HG02571 (cell line): Measurements from ENCODE around the gene ATF6B.

Experiments
- ATAC-seq: cut with Tn5 transposase; IDR thresholded peaks from one replicate; pipeline ENCODE4 v1.9.1; 2021; ENCODE audit warnings: mild to moderate bottlenecking, moderate library complexity; ENCODE audit not compliant: unreplicated experiment

Gene ATF6B

DNA sequence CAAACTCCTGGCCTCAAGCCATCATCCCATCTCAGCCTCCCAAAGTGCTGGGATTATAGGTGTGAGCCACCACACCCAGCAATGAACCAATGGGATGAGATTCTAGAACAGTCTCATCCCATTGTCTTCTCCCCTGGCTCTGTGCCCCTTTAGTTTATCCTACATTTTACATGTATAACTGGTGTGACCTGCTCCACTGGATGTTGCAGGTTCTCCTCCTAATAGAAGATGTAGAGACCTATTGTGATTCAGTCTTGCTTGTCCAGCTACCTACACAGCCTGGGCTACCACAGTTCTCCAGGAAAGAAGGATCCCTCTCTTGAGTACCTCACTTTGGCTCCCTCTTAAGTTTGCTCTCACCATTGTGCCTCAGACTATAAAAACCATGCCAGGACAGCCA, 4.1 kb upstream of the ATF6B start:
- no peak for ATAC-seq

DNA sequence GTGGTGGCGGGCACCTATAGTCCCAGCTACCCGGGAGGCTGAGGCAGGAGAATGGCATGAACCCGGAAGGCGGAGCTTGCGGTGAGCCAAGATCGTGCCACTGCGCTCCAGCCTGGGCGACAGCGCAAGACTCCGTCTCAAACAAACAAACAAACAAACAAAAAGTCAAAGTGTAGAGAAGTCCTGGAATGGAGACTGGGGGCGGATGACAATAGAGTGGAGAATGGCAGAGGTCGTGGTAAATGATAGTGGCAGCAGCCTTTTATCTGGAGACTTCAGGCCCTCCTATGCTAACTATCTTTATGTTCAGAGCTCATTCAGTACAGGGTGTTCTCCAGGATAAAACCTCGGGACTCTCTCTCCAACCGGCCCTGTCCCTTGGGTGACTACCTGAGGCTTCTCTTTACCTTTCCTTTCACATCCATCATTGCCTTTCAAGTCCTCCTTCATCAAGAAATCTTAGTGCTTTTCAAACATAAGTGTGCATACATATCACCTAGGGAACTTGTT, 3.4 kb upstream of the ATF6B start:
- ATAC-seq: no peak

DNA sequence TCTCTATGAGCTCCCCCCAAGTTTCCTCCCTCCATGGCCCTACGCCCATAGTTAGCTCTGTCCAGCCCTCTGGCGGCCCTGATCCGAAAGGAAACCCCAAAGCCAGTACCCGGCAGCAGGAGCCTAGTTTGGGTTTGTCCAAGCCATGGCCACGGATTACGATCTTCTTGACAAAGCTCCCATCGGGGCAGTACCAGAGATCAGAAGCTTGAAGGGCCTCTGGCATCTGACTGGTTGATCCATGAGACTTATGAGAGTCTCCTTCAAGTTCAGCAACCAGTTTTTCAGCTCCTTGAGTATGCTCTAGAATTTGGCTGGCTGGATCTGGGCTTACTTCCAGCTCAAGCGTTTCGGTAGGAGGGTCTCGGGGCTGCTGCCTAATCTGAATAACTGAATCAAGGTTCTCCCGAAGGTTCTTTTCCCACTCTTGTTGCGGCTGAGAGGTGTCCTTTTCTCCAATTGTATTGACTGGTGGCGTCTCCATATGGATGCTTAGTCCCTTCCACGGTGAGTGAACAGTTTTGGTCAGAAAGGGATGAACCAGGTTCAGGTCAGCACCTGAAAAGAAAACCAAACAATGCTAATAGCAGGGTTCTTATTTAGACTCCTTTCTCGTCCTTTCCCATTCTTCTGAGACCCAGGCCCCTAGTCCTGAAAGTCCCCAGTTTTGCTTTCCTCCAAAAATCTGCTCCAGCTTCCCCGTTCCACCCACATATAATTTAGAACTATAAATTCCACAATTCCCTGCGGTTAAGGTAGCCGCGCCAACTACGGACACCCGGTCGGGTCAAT, 1.4 kb upstream of the ATF6B start:
- ATAC-seq: no peak

DNA sequence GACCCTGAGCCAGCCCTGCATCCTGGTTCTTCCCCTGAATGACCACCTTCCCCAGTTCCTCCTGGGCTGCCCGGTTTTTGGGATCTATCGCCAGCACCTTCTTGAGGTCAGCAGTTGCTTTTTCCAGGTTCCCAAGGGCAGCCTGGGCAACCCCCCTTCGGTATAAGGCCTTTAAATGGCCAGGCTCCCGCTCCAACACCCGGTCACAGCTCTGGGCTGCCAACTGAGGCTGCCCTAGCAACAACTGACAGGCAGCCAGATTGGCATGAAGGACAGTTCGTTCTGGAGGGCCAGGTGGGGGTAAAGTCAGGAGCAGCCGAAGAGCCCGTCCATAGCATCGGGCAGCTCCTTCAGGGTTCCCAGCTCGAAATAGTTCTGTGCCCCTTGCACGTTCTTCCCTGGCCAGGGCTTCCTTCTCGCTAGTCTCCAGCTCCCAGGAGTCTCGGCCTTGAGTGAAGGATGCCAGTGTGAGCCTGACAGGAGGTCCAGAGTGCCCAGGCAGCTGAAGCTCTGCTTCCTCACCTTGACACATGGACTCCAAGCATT, 778 bp upstream of the ATF6B start:
- no peak for ATAC-seq

DNA sequence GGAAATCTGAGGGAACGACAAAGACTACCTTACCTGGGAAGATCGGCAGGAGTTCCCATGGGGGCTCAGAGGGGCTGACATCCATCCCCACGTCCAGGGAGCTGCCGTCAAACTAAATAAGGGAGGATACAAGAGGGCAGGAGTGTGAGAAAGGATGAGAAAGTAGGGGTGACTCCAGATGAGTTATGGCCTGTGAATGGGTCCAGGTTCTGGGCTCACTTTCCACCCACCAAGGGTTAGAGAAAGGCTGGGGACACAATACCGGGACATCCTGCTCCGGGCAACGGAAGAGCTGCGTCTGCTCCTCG, 683 bp downstream of the ATF6B start:
- ATAC-seq: no peak

DNA sequence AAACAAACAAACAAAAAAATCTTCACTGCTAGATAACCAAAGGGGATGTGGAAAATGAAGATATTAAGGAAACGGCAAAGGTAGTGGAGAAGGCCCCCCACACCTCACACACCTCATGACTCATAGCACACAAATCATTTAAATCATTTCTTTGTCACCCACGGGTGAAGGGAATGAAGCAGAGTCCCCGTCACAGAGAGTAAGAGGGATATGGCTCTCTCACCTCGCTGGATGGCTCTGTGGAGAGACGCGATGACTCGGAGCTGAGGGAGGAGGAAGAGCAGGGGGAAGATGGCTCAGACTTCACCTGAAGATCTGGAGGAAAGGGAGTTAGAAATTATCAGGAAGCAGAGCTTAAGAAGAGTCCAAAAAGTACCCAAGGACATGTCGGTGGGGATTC, 1.2 kb downstream of the ATF6B start:
- no peak for ATAC-seq

DNA sequence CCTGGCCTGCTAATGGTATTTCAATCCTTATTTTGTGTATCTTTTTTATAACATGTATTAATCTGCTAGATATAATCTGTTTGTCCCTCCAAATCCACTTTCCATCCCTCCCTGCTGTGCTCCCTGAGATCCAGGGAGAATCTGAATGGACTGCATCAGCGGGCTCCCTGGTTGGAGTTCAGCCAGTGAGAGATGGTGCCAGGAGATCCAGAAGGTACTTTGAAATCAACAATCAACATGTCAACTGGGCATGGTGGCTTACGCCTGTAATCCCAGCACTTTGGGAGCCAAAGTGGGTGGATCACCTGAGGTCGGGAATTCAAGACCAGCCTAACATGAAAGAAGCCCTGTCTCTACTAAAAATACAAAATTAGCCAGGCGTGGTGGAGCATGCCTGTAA, 4.4 kb downstream of the ATF6B start:
- no peak for ATAC-seq

DNA sequence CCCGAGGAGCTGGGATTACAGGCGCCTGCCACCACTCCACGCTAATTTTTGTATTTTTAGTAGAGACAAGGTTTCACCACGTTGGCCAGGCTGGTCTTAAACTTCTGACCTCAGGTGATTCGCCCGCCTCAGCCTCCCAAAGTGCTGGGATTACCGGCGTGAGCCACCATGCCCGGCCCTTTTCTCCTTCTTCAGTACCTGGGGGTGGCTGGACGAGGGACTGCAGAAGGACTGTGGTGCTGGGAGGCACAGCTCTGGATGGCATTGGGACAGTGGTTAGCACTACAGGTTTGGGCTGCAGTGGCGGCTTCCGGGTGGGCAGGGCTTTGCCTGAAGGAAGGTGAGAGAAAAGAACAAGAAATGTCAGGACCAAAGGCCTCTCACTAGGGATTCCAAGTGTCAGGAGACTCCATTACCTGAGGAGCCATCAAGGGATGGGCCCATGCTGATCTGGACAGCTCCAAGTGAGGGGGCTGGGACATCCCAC, 7.4 kb downstream of the ATF6B start:
- no peak for ATAC-seq

DNA sequence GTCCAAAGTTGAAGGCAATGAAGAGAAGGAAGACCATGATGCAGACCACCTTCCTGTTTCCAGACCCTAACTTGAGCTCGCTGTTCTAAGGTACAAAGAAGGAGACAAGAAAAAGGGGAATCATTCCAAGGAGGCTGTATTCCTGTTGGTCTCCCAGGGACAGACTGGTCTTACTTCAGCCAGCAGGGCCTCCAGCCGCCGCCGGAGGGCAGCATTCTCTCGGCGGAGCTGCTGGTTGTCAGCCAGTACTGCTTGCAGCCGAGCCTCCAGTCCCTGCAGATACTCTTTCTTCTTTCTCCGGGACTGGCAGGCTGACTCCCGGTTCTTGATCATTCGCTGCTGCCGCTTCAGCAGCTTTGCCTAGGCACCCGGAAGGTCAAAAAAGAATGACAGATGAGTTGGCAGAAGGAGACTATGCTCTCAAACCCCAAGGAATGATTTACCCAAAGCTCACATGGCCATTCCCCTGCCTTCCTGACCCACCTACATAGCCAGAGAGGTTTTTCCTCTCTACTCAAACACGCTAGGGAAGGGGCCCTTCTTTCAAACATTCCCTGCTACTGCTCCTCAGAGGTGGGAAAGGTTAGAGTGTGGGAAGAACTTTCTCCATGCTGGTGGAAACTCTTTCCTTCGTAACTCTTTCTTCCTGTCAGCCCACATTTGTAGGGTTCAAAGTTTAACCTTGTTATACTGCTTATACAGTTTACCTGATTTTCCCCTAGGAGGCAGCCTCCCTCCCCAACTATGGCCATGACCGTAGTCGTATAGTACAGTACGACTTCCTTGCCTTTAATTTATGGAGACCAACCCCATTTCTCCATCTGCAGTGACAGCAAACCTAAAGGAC, 9.0 kb downstream of the ATF6B start:
- ATAC-seq: no peak

DNA sequence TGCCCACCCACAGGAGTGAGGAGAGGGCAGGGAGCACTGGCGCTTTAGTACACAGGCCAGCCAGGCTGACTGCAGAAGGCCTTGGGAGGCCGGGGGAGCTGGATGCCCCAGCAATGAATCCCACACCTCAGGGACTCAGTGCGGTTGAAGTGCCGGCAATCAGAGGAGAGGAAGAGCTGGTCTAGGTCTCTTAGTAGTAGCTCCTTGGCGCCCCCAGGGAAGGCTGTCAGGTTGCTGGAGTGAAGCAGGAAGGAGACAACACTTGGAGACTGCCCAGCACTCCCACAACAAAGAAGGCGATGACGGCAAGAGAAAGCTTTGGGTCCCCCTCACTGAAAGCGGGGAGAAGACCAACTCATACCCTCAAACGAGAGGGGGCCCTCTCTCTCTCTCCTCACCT, 10.6 kb downstream of the ATF6B start:
- ATAC-seq: no peak

DNA sequence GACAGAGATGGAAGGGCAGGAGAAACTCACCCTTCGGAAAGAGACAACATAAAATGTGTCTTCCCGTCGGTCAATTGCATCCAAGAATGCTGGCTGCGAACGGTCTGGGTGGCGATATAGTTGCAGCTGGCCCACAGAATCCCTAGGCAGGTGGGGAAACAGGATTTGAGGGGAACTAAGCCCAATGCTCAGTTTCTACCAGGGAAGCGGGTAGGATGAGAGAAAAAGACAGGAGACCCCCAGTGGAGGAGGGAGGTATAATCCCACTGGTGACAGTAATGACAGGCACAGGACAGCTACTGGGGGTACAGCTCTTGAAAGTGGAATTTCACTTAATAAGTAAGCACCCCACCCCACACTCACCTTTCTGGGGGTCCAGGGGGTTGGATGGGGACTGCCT, 11.4 kb downstream of the ATF6B start:
- ATAC-seq: no peak

DNA sequence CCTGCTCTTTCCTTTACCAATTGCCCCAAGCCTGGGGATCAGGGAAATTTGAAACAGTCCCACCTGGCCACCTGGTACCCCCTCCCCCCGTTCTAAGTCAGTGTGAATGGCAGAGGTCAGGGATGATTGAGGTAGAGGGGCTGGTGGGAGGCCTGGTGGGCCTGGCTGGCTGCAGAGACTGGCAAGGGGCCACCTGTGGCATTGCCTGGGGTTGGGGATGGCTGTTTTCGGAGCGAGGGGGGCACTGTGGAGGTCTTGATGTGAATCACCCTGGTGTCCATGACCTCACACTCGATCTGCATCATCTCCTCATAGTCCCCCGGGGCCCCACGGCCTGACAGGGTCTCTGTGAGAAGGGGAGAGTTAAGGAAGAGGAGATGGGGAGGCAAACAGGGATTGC, 12.4 kb downstream of the ATF6B start:
- ATAC-seq: no peak

DNA sequence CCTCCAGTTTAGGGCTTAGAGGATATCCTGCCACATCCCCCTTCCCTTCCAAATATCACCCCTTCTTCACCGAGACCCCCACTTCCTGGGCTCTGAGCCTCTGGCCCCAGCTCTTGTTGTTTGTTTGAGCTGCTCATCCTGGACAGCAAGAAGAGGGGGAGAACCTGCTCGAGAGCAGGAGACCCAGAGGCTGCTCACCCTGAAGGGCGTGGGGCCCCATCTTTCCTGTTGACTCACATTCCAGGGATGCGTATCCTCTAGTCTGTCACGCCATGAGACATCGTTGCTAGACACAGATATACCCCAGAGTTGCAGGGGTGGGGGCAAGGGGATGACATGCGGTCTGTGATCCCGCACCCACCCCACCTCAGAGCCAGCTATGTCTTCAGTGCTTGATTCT, 13.2 kb downstream of the ATF6B start:
- ATAC-seq: no peak

DNA sequence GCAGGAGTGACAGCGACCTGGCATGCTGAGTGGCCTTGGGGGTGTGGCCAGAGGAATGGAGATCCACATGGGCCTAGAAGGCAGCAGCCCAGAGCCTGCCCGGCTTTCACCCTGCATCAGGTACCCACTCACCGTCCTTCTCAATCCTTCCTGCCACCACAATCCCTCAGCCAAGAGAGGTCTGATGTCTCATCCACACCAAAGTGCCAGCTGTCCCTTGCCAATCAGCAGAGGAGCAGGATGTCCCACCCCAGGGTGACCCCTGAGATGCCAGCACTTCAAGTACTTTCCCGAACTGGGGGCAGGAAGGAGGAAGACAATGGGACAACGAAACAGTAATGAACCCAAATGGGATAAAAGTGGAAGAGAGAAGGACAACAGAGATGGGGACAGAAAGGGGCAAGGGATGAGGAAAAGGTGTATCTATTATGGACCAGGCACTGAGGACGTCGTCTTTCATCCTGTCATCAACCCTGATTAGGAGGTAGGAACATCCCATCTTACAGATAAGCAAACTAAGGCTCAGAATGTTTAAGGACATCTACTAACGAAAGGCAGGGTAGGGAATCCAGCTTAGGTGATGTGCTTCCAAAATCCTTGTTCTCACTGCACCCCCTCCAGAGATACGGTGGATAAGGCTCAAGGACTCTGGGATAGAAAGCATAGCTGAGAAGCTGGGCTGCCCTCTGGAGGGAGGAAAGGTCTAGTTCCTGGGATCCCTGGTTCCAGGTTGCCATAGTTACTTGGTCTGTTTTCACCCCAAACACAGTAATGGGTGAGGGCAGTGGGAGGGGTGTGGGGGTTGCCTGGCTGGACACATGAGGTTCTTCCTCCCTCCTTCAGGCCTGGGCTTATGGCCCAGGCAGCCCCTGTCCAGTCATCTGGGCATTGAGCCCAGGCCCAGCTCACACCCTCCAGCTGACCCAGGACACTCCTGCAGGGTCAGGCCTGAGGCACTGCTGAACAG, 14.4 kb downstream of the ATF6B start:
- no peak for ATAC-seq

DNA sequence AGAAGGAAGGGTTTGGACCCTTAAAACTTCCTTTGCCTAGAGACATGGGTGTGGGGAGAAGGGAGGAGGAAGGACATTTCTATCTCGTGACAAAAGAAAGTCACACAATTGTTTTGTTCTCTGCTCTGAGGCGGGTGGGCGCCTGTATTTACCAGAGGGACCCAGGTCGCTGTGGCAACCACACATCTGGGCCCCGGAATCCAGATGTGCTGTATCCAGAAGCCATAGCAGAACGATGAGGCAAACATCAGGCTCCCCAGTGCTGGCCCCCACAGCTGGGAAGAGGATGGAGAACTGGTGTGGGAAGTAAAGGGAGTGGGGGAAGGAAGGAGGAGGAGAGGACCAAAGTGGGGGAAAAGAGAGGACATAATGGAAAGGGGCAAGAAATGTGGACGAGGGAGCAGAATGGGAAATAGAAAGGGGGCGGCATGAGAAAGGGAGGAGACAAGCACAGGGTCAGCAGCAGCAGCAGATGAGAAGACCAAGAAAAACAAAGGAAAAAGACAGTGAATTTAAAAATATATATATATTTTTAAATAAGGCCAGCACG, 15.5 kb downstream of the ATF6B start:
- ATAC-seq: no peak

DNA sequence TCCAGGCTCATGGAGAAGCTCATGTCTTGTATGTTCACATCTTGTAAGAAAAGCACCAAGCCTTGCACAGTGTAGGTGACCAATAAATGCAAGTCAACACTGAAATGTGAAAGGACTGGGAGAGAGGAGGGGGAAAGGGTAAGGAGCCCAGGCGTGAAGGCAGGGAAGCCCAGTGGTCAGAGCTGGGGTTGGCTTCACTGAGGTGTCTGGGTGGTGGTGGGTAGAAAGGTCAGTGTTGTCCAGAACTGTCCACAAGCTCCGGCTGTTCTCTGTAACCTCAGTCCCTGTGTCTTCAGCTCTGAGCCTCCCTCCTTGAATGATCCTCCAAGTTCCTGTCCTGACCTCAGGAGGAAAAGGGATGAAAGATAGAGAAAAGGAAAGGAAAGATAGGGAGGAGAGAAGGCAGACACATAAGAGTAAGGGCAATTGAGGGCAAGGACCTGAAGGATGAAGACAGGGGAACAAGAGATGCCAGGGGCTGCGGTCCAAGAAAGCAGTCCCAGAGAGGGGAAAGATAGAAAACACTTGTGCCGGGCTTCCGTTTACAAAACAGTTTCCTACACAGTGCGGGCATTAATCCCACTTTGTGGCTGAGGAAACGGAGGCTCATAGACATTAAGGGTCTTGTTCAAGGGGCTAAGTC, 16.5 kb downstream of the ATF6B start:
- ATAC-seq: no peak

DNA sequence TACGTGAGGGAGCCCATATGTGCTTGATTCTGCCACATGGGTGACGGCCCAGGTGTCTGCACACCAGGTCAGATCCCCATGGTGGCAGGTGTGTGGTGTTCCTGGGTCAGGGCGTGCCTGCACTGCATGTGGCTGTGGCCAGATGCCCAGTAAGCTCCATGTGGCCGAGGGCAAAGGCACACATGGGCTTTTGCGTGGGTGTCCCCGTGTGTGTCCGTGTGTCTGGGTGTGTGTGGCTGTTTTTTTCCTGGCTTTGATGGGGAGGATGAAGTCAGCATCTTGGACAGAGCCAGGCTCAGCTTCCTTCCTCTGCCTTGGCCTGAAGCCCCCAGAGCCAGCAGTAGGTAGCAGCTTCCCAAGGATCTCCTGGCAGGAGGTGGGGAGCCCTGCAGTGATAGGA, 17.4 kb downstream of the ATF6B start:
- ATAC-seq: no peak

DNA sequence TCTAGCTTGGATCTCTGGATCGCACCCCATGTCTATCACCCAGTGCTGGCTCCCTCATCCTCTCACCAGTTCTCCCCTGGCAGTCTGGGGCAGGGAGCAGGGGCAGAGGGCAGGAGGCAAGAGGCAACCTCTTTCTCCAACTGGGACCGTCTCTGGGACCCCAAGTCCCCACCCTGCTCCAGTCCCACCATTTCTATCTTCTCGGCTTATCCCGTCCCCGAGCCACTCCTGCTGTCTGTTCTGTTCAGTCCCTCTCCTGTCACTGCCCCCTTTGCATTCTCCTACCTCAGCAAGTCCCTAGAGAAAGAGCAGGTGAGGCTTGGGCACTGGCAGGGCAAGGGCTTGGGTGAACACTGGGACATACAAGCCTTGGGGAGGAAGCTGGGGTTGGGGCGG, 18.3 kb downstream of the ATF6B start:
- no peak for ATAC-seq

DNA sequence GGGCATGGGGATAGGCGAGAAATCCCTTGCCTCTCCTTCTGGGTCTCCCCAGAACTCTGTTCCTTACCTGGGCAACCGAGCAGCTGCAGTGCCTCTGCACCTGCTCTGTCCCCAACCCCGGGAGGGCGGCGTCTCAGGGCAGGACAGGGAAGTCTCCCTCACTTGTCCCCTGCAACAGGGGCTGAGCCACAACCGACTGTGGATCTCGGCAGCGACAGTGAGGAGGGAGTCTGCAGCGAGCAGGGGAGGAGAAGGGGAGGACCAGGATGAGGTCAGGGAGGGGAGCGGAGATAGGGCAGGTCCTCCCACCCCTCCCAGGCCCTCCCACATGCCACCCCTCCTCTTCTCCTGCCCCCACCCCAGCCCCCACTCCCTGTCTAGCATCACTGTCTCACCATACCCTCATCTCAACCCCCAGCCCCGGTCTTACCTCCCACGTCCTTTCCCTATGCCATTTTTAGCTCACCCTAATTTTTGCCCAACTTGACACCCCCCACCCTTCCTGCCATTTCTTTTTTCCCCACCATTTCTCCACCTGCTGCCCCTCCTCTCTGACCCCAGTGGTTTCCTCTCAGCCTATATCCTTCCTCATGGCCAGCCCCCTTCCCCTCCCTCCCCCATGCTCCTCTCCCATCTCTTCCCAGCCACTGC, 18.8 kb downstream of the ATF6B start, which contains the start of gene TNXB:
TSS of gene TNXB (minus strand) at position 225 of the 651 bp plus-strand sequence. CDS start 11,140 bp downstream, outside the sequence.
- ATAC-seq: no peak
